GM21447 (cell line): Measurements from ENCODE around the gene NOXO1.

Experiments
- ATAC-seq: cut with Tn5 transposase; IDR thresholded peaks from one replicate; pipeline ENCODE4 v1.9.1; 2021; ENCODE audit not compliant: unreplicated experiment

Gene NOXO1

GRCh38 chr16:1981398-1981836 lies at the start of gene NOXO1:
Gene NOXO1, minus strand, starts transcription at chr16:1981469. Its CDS starts 290 bp downstream, at chr16:1981179.
- no peak for ATAC-seq

GRCh38 chr16:2030036-2030435 lies 48.8 kb upstream of the NOXO1 start:
- ATAC-seq = no peak

- no peak for ATAC-seq
Measured at GRCh38 chr16:2029350-2029749, 48.1 kb upstream of the NOXO1 start.

- no peak for ATAC-seq
Measured at GRCh38 chr16:2028620-2029220, 47.5 kb upstream of the NOXO1 start.

- ATAC-seq = no peak
Measured at GRCh38 chr16:2028146-2028545, 46.9 kb upstream of the NOXO1 start.

GRCh38 chr16:2027024-2028010 lies 46.0 kb upstream of the NOXO1 start:
- no peak for ATAC-seq

GRCh38 chr16:2026461-2027023 lies 45.3 kb upstream of the NOXO1 start, which contains the start of gene NHERF2:
Gene NHERF2, plus strand, starts transcription at chr16:2026902. Its CDS starts 104 bp downstream, at chr16:2027006.
- ATAC-seq = no peak

- ATAC-seq = no peak
Measured at GRCh38 chr16:2025878-2026460, 44.7 kb upstream of the NOXO1 start.

GRCh38 chr16:2025251-2025650 lies 44.0 kb upstream of the NOXO1 start:
- ATAC-seq = no peak

- ATAC-seq = no peak
Measured at GRCh38 chr16:2024032-2024420, 42.8 kb upstream of the NOXO1 start.

- no peak for ATAC-seq
Measured at GRCh38 chr16:2023092-2024031, 42.1 kb upstream of the NOXO1 start.

GRCh38 chr16:2022723-2023091 lies 41.4 kb upstream of the NOXO1 start:
- ATAC-seq = no peak

GRCh38 chr16:2019921-2020831 lies 38.9 kb upstream of the NOXO1 start:
- no peak for ATAC-seq

GRCh38 chr16:2019518-2019920 lies 38.2 kb upstream of the NOXO1 start, which contains the start of gene NPW:
Gene NPW, plus strand, starts transcription at chr16:2019785.
- ATAC-seq = no peak

- no peak for ATAC-seq
Measured at GRCh38 chr16:2016407-2016922, 35.2 kb upstream of the NOXO1 start.

GRCh38 chr16:2015947-2016208 lies 34.6 kb upstream of the NOXO1 start:
- no peak for ATAC-seq

- no peak for ATAC-seq
Measured at GRCh38 chr16:2015117-2015946, 34.1 kb upstream of the NOXO1 start.

GRCh38 chr16:2013527-2013926 lies 32.3 kb upstream of the NOXO1 start:
- no peak for ATAC-seq
